SJCRH30 (cell line): ENCODE measurements around the gene RCAN2. TPM values are rescaled to one million over a fixed set of nuclear protein-coding genes. Genes with fewer than 3 reads are reported as not detected.
A peak's percentile ranks its signal among the peaks of the same experiment; 100 is the strongest.
"Not testable (repeated sequence)": the region's sequence is repeated elsewhere in the genome, so short reads cannot be mapped to it uniquely, and the experiment has no call there.

Experiments used
- DNase-seq, 2 experiments: peaks; one replicate each; pipeline ENCODE4 v3.0.0-alpha.2; 2015 to 2020
- H3K27ac ChIP-seq: fragments of 250-450 bp; sonication (Bioruptor Pico); 2 replicates; pipeline ENCODE4 v1.5.1; 2020; ENCODE audit warnings: mild to moderate bottlenecking, moderate library complexity
- H3K27me3 ChIP-seq: fragments of 250-450 bp; sonication (Bioruptor Pico); 2 replicates; pipeline ENCODE4 v1.5.1; 2020; ENCODE audit warnings: mild to moderate bottlenecking, moderate library complexity
- H3K36me3 ChIP-seq: fragments of 250-450 bp; sonication (Bioruptor Pico); 2 replicates; pipeline ENCODE4 v1.5.1; 2020; ENCODE audit warnings: mild to moderate bottlenecking, moderate library complexity
- H3K4me1 ChIP-seq: fragments of 250-450 bp; sonication (Bioruptor Pico); 2 replicates; pipeline ENCODE4 v1.5.1; 2020; ENCODE audit warnings: mild to moderate bottlenecking, moderate library complexity
- H3K4me3 ChIP-seq: fragments of 250-450 bp; sonication (Bioruptor Pico); 2 replicates; pipeline ENCODE4 v1.5.1; 2020; ENCODE audit warnings: mild to moderate bottlenecking, moderate library complexity
- H3K9me3 ChIP-seq: fragments of 250-450 bp; sonication (Bioruptor Pico); replicated peaks from 2 replicates; pipeline ENCODE4 v1.5.1; 2020; ENCODE audit warnings: mild to moderate bottlenecking, moderate library complexity
- total RNA-seq: library from RNA; depleted of rRNA; stranded (reverse); fragments of >200 nt; shearing (Covaris generic); gene quantifications from 2 replicates; pipeline ENCODE4 v1.2.3, GENCODE V29; 2014

Gene RCAN2
- total RNA-seq, 1 experiment from 2014 or later = 0.20 TPM

DNA sequence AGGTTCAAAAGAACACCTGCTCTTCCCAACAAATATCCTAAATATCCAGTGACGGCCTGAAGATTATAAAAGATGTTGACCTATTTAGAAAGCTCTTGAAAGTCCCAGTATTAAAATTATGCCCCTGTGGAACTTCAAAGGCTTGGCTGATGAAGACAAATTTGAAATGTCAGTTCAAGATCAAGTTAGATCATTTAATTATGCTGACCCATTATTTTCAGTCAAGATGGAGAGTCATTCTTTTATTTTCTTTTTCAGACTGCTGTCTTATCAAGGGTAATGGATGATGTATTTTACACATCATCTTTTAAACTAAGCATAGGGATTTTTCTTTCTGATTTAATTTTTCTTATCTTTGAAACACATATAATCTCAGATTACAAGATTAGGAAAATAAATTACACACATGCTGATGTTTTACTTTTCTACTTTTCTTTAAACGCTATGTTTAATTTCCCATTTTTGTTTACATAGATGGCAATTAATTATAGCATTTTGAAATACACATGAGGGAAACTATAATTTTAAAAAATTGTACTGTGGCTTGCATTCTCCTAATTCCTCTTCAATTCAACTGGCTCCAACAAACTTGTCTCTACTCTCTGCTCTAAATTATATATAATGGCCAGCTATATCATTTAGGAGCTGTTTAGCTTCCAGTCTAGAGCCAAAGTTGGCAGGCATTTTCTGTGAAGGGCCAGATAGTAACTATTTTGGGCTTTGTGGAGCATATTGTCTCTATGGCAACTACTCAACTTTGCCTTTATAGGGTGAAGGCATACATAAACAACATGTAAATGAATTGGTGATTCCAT, 123.7 kb downstream of the RCAN2 start:
- no peaks in the 10 kb centered on the region for H3K36me3 ChIP-seq
- no peaks in the 10 kb centered on the region for H3K27me3 ChIP-seq
- H3K4me1 ChIP-seq = no peaks in the 10 kb centered on the region
- H3K27ac ChIP-seq = no peak overlapping the region
- no peak for DNase-seq
- H3K9me3 ChIP-seq = no peaks in the 10 kb centered on the region
- no peak overlapping the region for H3K4me3 ChIP-seq

DNA sequence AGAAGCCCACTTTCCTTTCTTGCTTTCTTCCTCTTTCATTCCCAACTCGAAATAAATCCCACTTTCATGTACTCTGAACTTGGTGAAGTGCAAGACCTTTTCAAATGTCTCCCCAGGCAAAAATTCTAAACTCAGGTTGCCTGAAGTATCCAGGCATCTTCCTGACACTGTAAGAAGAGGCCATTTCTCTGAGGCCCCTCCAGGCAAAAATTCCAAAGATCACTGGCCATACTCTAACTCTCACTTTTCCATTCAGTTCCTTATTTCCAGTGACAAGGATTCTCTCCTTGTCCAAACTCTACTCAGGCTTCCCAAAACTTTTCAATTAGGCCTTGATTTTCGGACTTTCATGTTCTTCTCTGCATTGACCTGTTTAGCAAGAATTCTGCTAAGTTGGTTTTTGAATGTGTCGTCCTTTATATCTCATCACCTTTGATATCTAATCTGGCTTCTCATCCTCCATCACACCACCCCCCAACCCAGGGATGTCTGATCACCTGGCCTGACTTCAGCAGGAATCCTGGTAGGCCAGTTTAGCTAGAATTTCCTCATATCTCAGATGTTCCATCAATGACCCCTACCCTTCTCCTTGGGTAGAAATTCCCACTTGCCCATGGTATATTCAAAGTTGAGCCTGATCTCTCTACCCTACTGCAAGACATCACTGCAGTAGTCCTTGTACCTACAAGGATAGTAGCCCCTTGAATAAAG, 124.9 kb downstream of the RCAN2 start:
- Histone ChIP-seq H3K4me3 (no peak overlapping the region), H3K9me3 (no peaks in the 10 kb centered on the region), H3K27me3 (no peaks in the 10 kb centered on the region), H3K4me1 (no peaks in the 10 kb centered on the region), H3K27ac (no peak overlapping the region), H3K36me3 (no peaks in the 10 kb centered on the region)
- DNase-seq = no peak

DNA sequence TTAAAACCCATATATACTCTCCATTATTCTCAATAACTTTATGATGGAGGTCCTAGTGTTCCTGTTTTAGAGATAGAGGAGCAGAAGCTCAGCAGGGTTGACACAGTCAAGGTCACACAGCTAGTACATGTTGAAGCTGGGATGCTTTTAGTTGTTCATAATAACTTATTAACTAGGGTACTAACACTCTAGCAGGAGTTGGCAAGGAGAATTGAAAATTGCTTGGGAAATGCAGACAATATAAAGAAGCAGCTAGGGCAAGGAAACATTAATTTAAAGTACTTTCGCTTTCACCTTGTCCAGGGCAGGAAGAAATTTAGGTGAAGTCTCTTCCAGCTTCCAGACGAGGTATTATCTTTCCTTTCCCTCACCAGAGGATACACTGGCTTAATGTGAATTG, 133.7 kb downstream of the RCAN2 start:
- Histone ChIP-seq H3K27me3 (no peaks in the 10 kb centered on the region), H3K36me3 (no peaks in the 10 kb centered on the region), H3K9me3 (no peaks in the 10 kb centered on the region; the same call in 1 of the 2 replicates), H3K4me3 (no peak overlapping the region), H3K4me1 (no peaks in the 10 kb centered on the region), H3K27ac (no peak overlapping the region)
- no peak for DNase-seq

DNA sequence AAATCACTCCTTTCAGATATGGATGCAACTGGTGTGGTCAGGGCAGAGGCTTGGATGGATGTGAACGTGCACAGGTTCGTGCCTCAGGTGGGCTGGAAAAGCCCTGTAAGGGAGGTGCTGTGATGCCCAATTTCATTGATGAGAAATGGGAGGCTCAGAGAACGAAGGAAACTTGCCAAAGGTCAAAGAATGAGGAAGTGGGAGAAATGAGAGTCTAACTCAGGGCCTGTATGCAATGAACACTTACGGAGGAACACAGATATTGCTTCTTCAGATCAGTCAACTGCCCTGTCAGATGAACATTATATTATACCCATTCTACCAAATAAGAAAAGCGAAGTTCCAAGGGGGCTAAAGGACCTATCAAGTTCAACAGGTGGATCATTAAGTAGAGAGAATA, 134.7 kb downstream of the RCAN2 start:
- Histone ChIP-seq H3K4me1 (no peaks in the 10 kb centered on the region), H3K36me3 (no peaks in the 10 kb centered on the region), H3K27ac (no peak overlapping the region), H3K9me3 (no peaks in the 10 kb centered on the region; the same call in 1 of the 2 replicates), H3K27me3 (no peaks in the 10 kb centered on the region), H3K4me3 (no peak overlapping the region)
- DNase-seq = no peak

DNA sequence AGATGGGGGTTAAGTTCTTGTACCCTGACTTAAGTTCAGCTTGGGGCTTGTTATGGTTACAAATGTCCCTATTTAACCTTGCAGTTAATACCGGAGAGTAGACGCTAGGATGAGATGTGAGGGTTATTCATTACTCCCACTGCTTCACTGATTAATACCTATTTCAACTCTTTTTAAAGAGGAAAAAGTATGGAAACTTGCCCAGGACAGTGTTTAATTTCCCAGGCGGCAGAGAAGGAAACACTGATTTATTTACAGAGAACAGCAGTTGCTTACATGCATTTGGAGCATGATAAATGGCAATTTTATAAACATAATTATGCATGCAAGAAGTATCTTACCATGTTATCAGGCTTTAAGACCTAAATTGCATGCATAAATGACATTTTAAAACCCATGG, 137.7 kb downstream of the RCAN2 start:
- DNase-seq = no peak
- Histone ChIP-seq H3K27ac (no peak overlapping the region), H3K4me3 (no peak overlapping the region), H3K27me3 (no peaks in the 10 kb centered on the region), H3K9me3 (no peaks in the 10 kb centered on the region), H3K4me1 (no peaks in the 10 kb centered on the region), H3K36me3 (no peaks in the 10 kb centered on the region)

DNA sequence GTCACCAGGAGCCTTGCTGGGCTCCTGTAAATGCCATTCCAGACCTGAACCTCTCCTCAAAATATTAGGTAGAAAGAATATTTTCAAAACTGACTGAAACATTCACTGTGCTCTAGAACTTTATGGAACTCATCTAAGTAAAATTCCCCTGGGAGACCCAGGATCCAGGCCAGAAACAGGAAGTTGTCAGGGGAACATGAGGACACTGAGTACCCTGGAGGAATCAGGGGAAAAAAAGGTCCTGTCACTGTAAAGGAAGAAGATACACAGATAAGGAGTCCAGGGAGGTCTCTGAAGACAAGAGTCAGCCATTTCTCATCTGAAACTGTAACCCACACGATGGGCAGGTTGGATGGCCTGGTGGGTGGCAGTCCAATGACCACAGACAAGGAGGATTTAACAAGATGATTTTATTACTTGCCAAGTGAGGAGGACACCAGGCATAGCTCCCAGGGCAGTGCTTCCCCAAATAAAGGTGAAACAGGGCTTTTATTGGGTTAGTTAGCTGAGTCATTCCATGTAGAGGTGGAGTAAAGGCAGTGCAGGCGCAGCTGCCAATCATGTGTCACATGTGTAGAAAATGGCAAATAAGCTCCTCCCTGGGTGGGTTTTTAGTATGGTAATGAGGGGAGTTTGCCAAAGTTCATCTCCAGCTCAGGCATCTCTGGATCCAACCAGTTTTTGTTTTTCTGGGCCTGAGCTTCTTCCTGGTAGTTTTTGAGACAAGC, 138.5 kb downstream of the RCAN2 start:
- Histone ChIP-seq H3K4me3 (no peak overlapping the region), H3K9me3 (no peaks in the 10 kb centered on the region), H3K27me3 (no peaks in the 10 kb centered on the region), H3K27ac (no peak overlapping the region), H3K4me1 (no peaks in the 10 kb centered on the region), H3K36me3 (no peaks in the 10 kb centered on the region)
- no peak for DNase-seq

DNA sequence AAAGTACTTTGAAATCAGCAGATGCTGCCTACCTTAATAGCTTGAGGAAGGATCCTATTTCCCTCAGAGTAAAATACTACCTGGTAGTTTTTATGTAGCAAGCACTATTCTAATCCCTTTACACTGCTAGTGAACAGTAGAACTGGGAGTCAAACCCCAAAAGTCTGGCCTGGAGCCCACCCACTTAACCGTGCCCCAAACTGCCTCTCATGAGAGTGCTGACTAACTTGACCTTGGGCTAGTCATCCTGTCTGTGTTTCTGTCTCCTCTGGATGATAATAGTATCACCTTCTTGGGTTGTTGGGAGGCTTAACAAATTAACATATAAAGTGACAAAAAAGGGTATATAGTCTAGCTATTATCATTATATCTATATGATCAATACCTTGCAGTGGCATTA, 140.5 kb downstream of the RCAN2 start:
- Histone ChIP-seq H3K27me3 (no peaks in the 10 kb centered on the region), H3K27ac (no peak overlapping the region), H3K4me3 (no peak overlapping the region), H3K9me3 (no peaks in the 10 kb centered on the region), H3K4me1 (no peaks in the 10 kb centered on the region), H3K36me3 (no peaks in the 10 kb centered on the region)
- no peak for DNase-seq

DNA sequence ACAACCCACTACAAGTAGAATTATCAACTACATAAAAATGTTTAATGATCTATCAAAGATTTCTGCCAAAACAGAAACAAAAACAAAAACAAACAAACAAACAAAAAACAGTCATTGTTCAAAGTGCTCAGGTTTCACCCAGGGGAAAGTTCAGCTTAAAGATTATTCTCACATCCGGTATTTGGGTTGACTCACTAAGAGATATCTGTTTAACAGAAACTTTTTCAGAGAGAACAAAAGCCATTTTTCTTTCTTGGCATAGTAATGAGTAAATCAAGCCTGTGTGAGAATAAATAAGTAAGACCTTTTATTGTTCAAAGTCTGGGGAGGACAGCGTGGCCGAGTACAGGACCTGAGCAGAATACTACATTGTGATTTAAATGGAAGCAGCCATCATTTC, 143.6 kb downstream of the RCAN2 start:
- H3K27me3 ChIP-seq = no peaks in the 10 kb centered on the region
- no peak overlapping the region for H3K4me3 ChIP-seq
- no peak for DNase-seq
- H3K4me1 ChIP-seq = no peaks in the 10 kb centered on the region
- H3K36me3 ChIP-seq = no peaks in the 10 kb centered on the region
- H3K27ac ChIP-seq = no peak overlapping the region
- H3K9me3 ChIP-seq = no peaks in the 10 kb centered on the region

DNA sequence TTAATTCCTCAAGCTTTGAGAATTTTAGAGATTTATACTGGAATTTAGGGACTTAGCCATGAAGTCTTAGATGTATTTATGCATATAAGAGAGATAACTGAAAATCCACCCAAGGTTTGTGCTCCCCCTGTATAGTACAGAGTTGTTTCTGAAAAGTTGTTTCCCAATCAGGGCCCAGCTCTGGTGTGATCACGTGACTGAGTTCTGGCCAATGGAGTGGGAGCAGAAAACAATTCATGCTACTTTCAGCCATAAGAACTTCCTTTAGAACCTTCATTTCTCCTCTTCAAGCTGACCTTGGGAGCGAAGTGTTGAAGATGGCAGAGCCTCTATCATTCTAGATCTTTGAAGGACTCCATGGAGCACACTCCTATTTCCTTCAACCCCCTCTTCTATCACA, 151.0 kb downstream of the RCAN2 start:
- Histone ChIP-seq H3K27ac (no peak overlapping the region), H3K27me3 (no peaks in the 10 kb centered on the region), H3K4me3 (no peak overlapping the region), H3K4me1 (no peaks in the 10 kb centered on the region), H3K36me3 (no peaks in the 10 kb centered on the region), H3K9me3 (no peaks in the 10 kb centered on the region)
- no peak for DNase-seq

DNA sequence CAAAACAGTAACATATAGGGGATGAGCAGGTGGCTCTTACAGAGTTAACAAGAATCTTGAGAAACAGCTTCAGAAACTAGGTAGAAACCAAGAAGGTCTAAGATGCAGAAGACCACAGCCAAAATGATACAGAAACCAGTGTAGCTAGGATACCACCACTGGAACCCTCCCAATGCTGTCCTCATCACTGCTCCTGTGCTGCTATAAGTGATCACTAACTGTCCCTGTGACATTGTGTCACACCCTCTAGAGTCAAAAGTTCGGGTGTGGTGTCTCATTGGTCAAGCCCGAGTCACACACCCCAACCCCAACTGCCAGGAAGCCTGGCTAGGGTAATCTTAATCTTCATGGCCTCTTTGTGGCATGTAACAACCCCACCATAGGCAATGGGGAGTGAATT, 153.1 kb downstream of the RCAN2 start:
- no peak for DNase-seq
- Histone ChIP-seq H3K36me3 (no peaks in the 10 kb centered on the region), H3K27ac (no peak overlapping the region), H3K27me3 (no peaks in the 10 kb centered on the region), H3K9me3 (no peaks in the 10 kb centered on the region), H3K4me1 (no peaks in the 10 kb centered on the region), H3K4me3 (no peak overlapping the region)

DNA sequence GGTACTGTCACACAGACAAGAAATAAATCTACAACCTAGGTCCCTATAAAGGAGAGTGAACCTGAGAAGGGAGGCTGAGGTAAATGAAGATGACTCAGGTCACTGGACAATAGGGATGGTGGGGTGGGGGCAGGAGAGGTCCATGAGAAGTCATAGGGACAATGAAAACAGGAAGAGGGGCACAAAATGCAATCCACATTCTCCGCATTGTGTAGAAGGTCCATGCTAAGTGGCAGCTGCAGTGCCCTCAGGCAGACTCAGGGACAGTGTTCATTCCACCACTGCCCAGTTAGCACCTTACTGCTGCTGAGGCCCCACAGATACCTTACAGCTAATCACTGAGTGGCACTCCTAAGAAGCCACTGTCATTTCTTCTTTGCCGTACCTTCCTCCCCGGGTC, 156.8 kb downstream of the RCAN2 start:
- H3K9me3 ChIP-seq = no peaks in the 10 kb centered on the region

DNA sequence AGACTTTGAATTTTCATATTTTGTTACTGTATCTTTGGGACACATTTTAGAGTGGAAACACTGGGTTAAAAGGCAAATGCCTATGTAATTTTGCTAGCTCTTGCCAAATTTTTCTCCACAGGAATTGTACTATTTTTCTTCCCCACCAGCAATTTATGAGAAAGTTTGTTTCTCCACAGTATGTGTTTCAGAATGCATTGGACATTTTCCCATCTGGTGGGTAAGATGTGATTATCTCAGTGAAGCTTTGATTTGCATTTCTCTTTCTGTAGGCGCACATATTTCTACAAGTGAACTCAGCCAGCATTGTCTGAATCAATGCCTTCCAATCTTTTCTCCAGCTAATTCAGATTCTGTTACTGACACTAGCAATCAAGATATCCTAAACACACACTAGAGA, 157.8 kb downstream of the RCAN2 start:
- no peak for DNase-seq
- Histone ChIP-seq H3K4me3 (no peak overlapping the region), H3K9me3 (no peaks in the 10 kb centered on the region), H3K27ac (no peak overlapping the region), H3K27me3 (no peaks in the 10 kb centered on the region), H3K4me1 (no peaks in the 10 kb centered on the region), H3K36me3 (no peaks in the 10 kb centered on the region)

More for the DNA sequence above, 156.8 kb downstream of the RCAN2 start:
- Histone ChIP-seq H3K4me3 (no peak overlapping the region), H3K27me3 (no peaks in the 10 kb centered on the region), H3K27ac (no peak overlapping the region), H3K4me1 (no peaks in the 10 kb centered on the region), H3K36me3 (no peaks in the 10 kb centered on the region)
- DNase-seq = no peak

DNA sequence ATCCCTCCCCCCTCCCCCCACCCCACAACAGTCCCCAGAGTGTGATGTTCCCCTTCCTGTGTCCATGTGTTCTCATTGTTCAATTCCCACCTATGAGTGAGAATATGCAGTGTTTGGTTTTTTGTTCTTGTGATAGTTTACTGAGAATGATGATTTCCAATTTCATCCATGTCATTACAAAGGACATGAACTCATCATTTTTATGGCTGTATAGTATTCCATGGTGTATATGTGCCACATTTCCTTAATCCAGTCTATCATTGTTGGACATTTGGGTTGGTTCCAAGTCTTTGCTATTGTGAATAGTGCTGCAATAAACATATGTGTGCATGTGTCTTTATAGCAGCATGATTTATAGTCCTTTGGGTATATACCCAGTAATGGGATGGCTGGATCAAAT, 158.8 kb downstream of the RCAN2 start:
- not testable (repeated sequence) for DNase-seq, H3K4me3 ChIP-seq, H3K36me3 ChIP-seq, H3K27me3 ChIP-seq, H3K4me1 ChIP-seq, H3K27ac ChIP-seq, H3K9me3 ChIP-seq

DNA sequence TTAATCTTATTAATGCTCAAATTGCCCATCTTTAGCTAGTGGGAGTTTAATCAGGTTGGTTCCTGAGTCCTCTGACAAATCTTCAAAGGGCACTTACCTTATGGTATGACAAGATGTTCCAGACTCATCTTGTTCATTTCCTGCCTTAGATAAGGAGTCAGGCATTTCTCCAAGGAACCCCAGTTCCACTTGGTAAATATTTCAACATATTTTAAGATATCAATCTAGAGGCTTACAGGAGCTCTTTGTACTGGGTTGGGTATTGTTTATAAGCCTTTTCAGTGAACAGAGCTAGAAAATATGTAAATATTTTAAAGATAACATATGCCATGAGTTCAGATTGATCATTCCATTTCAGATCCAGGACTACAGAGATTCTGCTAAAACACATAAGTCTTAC, 159.8 kb downstream of the RCAN2 start:
- Histone ChIP-seq H3K4me3 (no peak overlapping the region), H3K36me3 (no peaks in the 10 kb centered on the region), H3K27me3 (no peaks in the 10 kb centered on the region), H3K9me3 (no peaks in the 10 kb centered on the region), H3K27ac (no peak overlapping the region), H3K4me1 (no peaks in the 10 kb centered on the region)
- DNase-seq = no peak

DNA sequence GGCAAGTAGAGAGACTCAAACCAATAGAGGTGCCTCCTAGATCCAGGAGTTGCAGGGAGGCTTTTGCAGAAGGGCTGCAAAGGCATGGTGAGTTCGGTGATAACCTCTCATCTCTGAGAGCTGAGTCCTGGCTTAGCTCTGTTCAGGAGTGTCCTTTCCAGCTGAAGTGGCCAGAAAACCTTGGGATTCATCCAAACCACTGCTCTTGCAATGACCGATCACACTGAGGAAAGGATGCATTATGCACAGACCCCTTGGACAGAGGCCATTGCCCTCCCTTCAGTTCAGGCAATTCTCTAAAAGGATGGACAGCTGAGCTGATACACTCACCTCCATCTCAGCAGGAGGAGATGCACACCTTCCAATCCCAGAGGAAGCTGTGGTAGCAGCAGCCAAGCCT, 161.7 kb downstream of the RCAN2 start:
- peak in 1 of 2 experiments; percentile 3 for DNase-seq
- no peaks in the 10 kb centered on the region for H3K36me3 ChIP-seq

More for the DNA sequence above, 161.7 kb downstream of the RCAN2 start:
- H3K9me3 ChIP-seq = no peaks in the 10 kb centered on the region
- no peak overlapping the region for H3K4me3 ChIP-seq
- no peaks in the 10 kb centered on the region for H3K27me3 ChIP-seq
- peaks cover 8% of the 10 kb centered on the region for H3K4me1 ChIP-seq
- H3K27ac ChIP-seq = no peak overlapping the region
